HepG2 (cell line): ENCODE results near the gene WBP1. TPM values are rescaled to one million over a fixed set of nuclear protein-coding genes. Genes with fewer than 3 reads are reported as not detected.
A peak's percentile ranks its signal among the peaks of the same experiment; 100 is the strongest.

Experiments
- ATAC-seq: fragments of 200-7000 bp; cut with Tn5 transposase; 3 replicates; pipeline ENCODE4 v1.9.1; 2020; ENCODE audit warnings: mild to moderate bottlenecking, moderate library complexity
- BruUV-seq: library from RNA; stranded (reverse); fragments of 400-500 nt; replicated peaks from 2 replicates; lab custom pipeline; 2021; lab: Mats Ljungman, UMichigan
- CTCF ChIA-PET: fragments of 300-600 bp; formaldehyde crosslinking; extraction: SDS; loops from one replicate; lab custom pipeline; 2021; ENCODE audit warnings: low total read pairs, inconsistent platforms, low intra/inter-chr PET ratio; lab: Yijun Ruan, JAX
- POLR2A ChIA-PET: fragments of 350-600 bp; sonication (Branson Sonifier 250); formaldehyde crosslinking; loops from one replicate; lab custom pipeline; 2020; ENCODE audit warnings: antibody characterized with exemption, inconsistent platforms; lab: Yijun Ruan, JAX
- DNase-seq: peaks from one replicate; pipeline ENCODE4 v3.0.0-alpha.2; 2015; ENCODE audit warnings: low spot score
- FAIRE-seq: peaks from 3 replicates; lab custom pipeline; 2011; peaks lifted over from hg19 to GRCh38; lab: Jason Lieb, UNC
- H2AFZ ChIP-seq: one replicate; pipeline ENCODE4 v1.6.1; 2011; ENCODE audit warnings: low read length, inconsistent platforms
- H3K27ac ChIP-seq: fragments of 300-600 bp; 3 replicates; pipeline ENCODE4 v1.8.0; 2011; ENCODE audit warnings: mixed run types, mild to moderate bottlenecking, mixed read lengths, low read length, inconsistent platforms; ENCODE audit not compliant: insufficient read depth; ENCODE audit errors: extremely low read length
- H3K27me3 ChIP-seq, 2 experiments: fragments of 200-600 bp in 1 of 2; 2 replicates in 1 of 2; 3 replicates in 1 of 2; pipeline versions ENCODE4 v1.6.0 to v1.8.0; 2011; ENCODE audit warnings: low read length in 2 of 2, mild to moderate bottlenecking in 2 of 2, moderate library complexity in 2 of 2, inconsistent platforms in 1 of 2; ENCODE audit not compliant: insufficient read depth in 2 of 2, control insufficient read depth in 1 of 2
- H3K36me3 ChIP-seq, 2 experiments: fragments of 200-600 bp in 1 of 2; replicated peaks in 1 of 2; 2 replicates in 1 of 2; 3 replicates in 1 of 2; pipeline versions ENCODE4 v1.5.1 to v1.8.0; 2011; ENCODE audit warnings: low read length in 2 of 2, inconsistent platforms in 1 of 2; ENCODE audit not compliant: insufficient read depth in 2 of 2, control insufficient read depth in 1 of 2
- H3K4me1 ChIP-seq: 2 replicates; pipeline ENCODE4 v1.5.1; 2012; ENCODE audit warnings: low read length, inconsistent platforms; ENCODE audit not compliant: insufficient read depth
- H3K4me2 ChIP-seq: 2 replicates; pipeline ENCODE4 v1.6.0; 2011; ENCODE audit warnings: low read depth, low read length, inconsistent platforms
- H3K4me3 ChIP-seq, 3 experiments: fragments of 200-600 bp in 1 of 3; sonication (generic), shearing (Covaris generic) in 1 of 3; replicated peaks in 1 of 3; 2 replicates each; pipeline ENCODE4 v1.5.1; 2011 to 2016; ENCODE audit warnings: low read length in 3 of 3, inconsistent platforms in 2 of 3, low read depth in 2 of 3, mild to moderate bottlenecking in 2 of 3, control low read depth in 1 of 3, mixed read lengths in 1 of 3; ENCODE audit not compliant: insufficient read depth in 1 of 3
- H3K79me2 ChIP-seq: one replicate; pipeline ENCODE4 v1.6.1; 2011; ENCODE audit warnings: low read length, inconsistent platforms; ENCODE audit not compliant: insufficient read depth
- H3K9ac ChIP-seq: 2 replicates; pipeline ENCODE4 v1.6.0; 2011; ENCODE audit warnings: mild to moderate bottlenecking, low read depth, low read length, inconsistent platforms; ENCODE audit not compliant: insufficient read depth
- H3K9me3 ChIP-seq: 2 replicates; pipeline ENCODE4 v1.5.1; 2012; ENCODE audit warnings: mild to moderate bottlenecking, low read length
- H4K20me1 ChIP-seq: 2 replicates; pipeline ENCODE4 v1.6.0; 2011; ENCODE audit warnings: inconsistent platforms, mild to moderate bottlenecking, low read length, moderate library complexity; ENCODE audit not compliant: insufficient read depth
- EP300 ChIP-seq, 3 experiments: sonication (generic) in 1 of 3; formaldehyde crosslinking in 1 of 3; IDR thresholded peaks; 2 replicates each; pipeline versions ENCODE4 v1.5.1 to v1.6.1; 2011 to 2020; ENCODE audit warnings: low read depth in 2 of 3, low read length in 2 of 3, borderline replicate concordance in 1 of 3, improper control_type of control experiment in 1 of 3, mild to moderate bottlenecking in 1 of 3, missing genetic modification reagents in 1 of 3, moderate library complexity in 1 of 3
- HNRNPK ChIP-seq: fragments of 200-400 bp; formaldehyde crosslinking; IDR thresholded peaks from 2 replicates; pipeline ENCODE4 v1.6.1; 2018; ENCODE audit warnings: low read length, low read depth, moderate library complexity, mild to moderate bottlenecking; ENCODE audit not compliant: poor library complexity, severe bottlenecking
- IKZF4 ChIP-seq: sonication (generic); formaldehyde crosslinking; IDR thresholded peaks from 2 replicates; pipeline ENCODE4 v1.5.1; 2020; ENCODE audit warnings: borderline replicate concordance, mild to moderate bottlenecking, low read depth, missing genetic modification reagents; ENCODE audit errors: not compliant biosample characterization
- KLF12 ChIP-seq: sonication (generic); formaldehyde crosslinking; IDR thresholded peaks from 2 replicates; pipeline ENCODE4 v1.4.0; 2020; ENCODE audit warnings: missing genetic modification reagents, borderline replicate concordance
- MED1 ChIP-seq: sonication (generic); formaldehyde crosslinking; IDR thresholded peaks from 2 replicates; pipeline ENCODE4 v1.4.0; 2020; ENCODE audit warnings: missing genetic modification reagents
- POLR2A ChIP-seq, 2 experiments: IDR thresholded peaks; 2 replicates each; pipeline ENCODE4 v1.6.1; 2011; ENCODE audit warnings: low read depth in 2 of 2, low read length in 2 of 2, mild to moderate bottlenecking in 1 of 2, moderate library complexity in 1 of 2; ENCODE audit not compliant: insufficient read depth in 1 of 2
- POLR2AphosphoS5 ChIP-seq: IDR thresholded peaks from 2 replicates; pipeline ENCODE4 v1.6.1; 2012; ENCODE audit warnings: low read depth, low read length
- PRPF4 ChIP-seq: fragments of 200-400 bp; formaldehyde crosslinking; IDR thresholded peaks from 2 replicates; pipeline ENCODE4 v1.6.1; 2016; ENCODE audit warnings: low read length, low read depth; ENCODE audit not compliant: poor library complexity, severe bottlenecking
- RBFOX2 ChIP-seq: fragments of 200-400 bp; formaldehyde crosslinking; IDR thresholded peaks from 2 replicates; pipeline ENCODE4 v1.6.1; 2017; ENCODE audit warnings: low read depth, mild to moderate bottlenecking, low read length
- TEAD2 ChIP-seq: sonication (generic); formaldehyde crosslinking; IDR thresholded peaks from 2 replicates; pipeline ENCODE4 v1.9.0; 2021; ENCODE audit warnings: missing genetic modification reagents
- ZFP1 ChIP-seq: IDR thresholded peaks from 2 replicates; pipeline ENCODE4 v1.6.1; 2016
- ZNF326 ChIP-seq: sonication (generic); formaldehyde crosslinking; IDR thresholded peaks from 2 replicates; pipeline ENCODE4 v1.4.0; 2020; ENCODE audit warnings: missing genetic modification reagents, borderline replicate concordance
- ZNF333 ChIP-seq: sonication (generic); formaldehyde crosslinking; IDR thresholded peaks from 2 replicates; pipeline ENCODE4 v1.4.0; 2020; ENCODE audit warnings: mild to moderate bottlenecking, missing genetic modification reagents, borderline replicate concordance
- ZNF557 ChIP-seq: sonication (generic); formaldehyde crosslinking; IDR thresholded peaks from 2 replicates; pipeline ENCODE4 v1.4.0; 2020; ENCODE audit warnings: missing genetic modification reagents
- ZNF563 ChIP-seq: sonication (generic); formaldehyde crosslinking; IDR thresholded peaks from 2 replicates; pipeline ENCODE4 v1.8.0; 2022; ENCODE audit warnings: mild to moderate bottlenecking, moderate library complexity, missing genetic modification reagents
- ZNF761 ChIP-seq: sonication (generic); formaldehyde crosslinking; conservative IDR thresholded peaks from 2 replicates; pipeline ENCODE4 v1.4.0; 2020; ENCODE audit warnings: mild to moderate bottlenecking, missing genetic modification reagents
- WGBS: methylation state at CpG from one replicate; pipeline ENCODE4 v1.1.6; 2017; ENCODE audit warnings: low lambda C conversion rate; 5-methylcytosine and 5-hydroxymethylcytosine counted together
- in situ Hi-C: cut with HindIII; loops from 2 replicates; pipeline ENCODE4 v1.10.0; 2017; ENCODE audit warnings: low pct_unique_long_range_greater_than_20kb; ENCODE audit not compliant: extremely low pct_ligation_motif_present
- intact Hi-C: fragments of 100-400 bp; cut with micrococcal nuclease; formaldehyde crosslinking; loops from one replicate; pipeline ENCODE4 v1.10.0; 2022; ENCODE audit not compliant: unreplicated experiment
- polyA plus RNA-seq, 8 experiments: library from polyadenylated mRNA; depleted of rRNA in 3 of 8; stranded (reverse) in 7 of 8; unstranded in 1 of 8; fragments of >200 nt; fragmentation: Illumina TruSeq in 4 of 8; extraction: Trizol in 4 of 8; gene quantifications; 2 replicates each; pipeline versions ENCODE4 v1.2.1 to v1.2.3, GENCODE V29; 2011 to 2016; ENCODE audit warnings: low read depth in 4 of 8, missing spikeins in 1 of 8, mixed read lengths in 1 of 8; ENCODE audit not compliant: insufficient read depth in 1 of 8
- total RNA-seq, 5 experiments: library from RNA; depleted of rRNA; stranded (reverse); fragments of >200 nt; fragmentation: Illumina TruSeq; extraction: Trizol; gene quantifications; 2 replicates each; pipeline ENCODE4 v1.2.3, GENCODE V29; 2016; ENCODE audit warnings: low read depth in 1 of 5
- TF ChIP-seq, protein P1 (sequence below): sonication (generic); formaldehyde crosslinking; IDR thresholded peaks from 2 replicates; pipeline ENCODE4 v1.5.0; 2020; ENCODE audit warnings: missing genetic modification reagents
- TF ChIP-seq, protein P2 (sequence below): IDR thresholded peaks from 2 replicates; pipeline ENCODE4 v1.6.1; 2012; ENCODE audit warnings: low read depth, low read length, improper control_type of control experiment

Gene WBP1
- total and polyA plus RNA-seq, 2 of the 13 experiments (the other 11 are each of a cell fraction or from before 2014, with no cell fraction given) = 38.8 to 85.7 TPM

DNA sequence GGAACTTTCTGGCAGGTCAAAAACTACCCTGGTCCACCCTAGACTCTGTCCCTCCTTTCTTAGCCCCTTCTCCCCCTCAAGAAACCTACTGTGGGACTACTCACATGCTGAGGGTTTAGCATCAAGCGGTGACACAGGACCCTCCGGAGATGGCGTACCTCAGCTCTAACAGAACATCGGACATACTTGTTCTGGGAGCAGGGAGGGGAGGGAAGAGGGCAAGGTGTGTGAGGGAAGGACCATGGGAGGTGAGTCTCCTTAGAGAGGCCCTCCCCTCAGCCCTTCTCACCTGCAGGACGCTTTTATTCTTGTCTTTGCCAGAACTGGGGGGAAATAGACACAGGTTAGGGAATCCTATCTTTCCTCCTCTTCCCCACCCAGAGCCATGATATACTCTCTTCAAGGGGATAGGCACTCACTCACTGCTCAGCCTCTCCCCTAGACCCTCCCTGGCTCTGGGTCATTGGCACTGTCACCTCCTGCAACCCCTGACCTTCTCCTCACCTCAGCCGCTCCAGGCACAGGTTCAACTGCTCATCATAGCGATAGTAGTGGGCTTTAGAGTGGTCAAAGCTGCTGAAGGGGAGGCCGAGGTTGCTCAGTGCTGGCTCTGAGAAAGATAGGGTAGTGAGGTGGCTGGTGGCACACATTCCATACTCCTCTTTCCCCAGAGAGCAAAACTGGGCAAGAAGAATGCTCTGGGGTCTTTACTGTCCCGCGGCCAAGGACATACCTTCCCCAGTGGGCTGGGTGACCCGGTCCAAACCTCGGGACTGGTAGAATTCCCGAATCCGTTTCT lies 47.4 kb downstream of the WBP1 start (continued):
- TF ChIP-seq ZNF761 (no peak), RBFOX2 (peak; percentile 57; the same call in 1 of the 2 replicates), POLR2A (IDR thresholded peaks at IDR 0.05; ENCODE audit: insufficient read depth in 1 of 2, low read depth in 2 of 2, low read length in 2 of 2) (peak in 1 of 2 experiments; percentile 52; a peak in 2 of 4 replicates), ZFP1 (no peak), POLR2AphosphoS5 (peak; percentile 29; the same call in 1 of the 2 replicates), ZNF326 (no peak)

DNA sequence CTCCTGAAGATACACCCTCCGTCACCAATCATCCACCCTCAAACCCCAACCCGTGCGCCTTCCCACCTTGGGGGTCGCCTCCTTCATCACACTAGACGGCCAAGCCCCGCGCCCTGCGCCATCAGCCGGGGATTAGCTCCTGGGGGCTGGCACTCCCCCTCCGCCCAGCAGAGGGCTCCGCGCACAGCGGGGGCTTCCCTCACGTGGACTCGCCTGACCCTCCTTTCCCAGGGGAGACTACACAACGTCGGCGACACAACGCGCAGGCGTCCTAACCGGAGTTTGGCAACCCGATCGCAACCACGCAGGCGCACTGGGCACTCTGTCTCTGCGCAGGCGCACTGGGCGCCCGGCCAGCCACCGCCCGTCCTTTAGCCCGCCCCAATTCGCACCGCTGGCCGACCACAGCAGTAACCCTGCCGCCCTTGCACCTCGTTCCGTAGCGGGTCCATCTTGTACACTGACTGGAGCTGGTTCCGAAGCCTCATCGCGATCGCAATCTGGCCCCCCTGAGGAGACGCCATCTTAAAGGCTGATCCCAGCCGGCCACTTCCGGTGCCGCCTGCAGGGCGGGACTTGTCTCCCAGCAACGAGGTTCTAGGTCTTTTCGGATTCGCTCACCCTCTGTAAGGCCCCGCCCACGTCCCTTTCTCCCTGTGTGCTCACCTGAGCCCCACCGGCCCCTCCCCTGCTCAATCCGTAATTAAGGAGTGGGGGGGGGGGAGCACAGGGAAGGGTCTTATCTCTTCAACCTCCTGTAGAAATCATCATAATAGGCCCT lies 49.1 kb downstream of the WBP1 start, which contains the start of gene PCGF1:
Gene PCGF1 (minus strand): TSS at position 551 of the 781 bp plus-strand sequence. CDS start 27 bp downstream, at position 524.
- H3K9ac ChIP-seq = peak within 1 kb of the TSS; percentile 94
- in situ Hi-C loops = no loop called here
- H3K9me3 ChIP-seq = no peaks in the 10 kb centered on the region
- H3K79me2 ChIP-seq = peaks cover 41% of the 10 kb centered on the region
- H3K4me2 ChIP-seq = peak within 1 kb of the TSS; percentile 98
- 1% methylated on average over 34 of the region's 56 CpGs for WGBS
- peak; percentile 98 for DNase-seq
- ChIA-PET CTCF (interaction anchor here (1.1 to 1.9 kb wide), 4 partner anchors 22 to 81 kb away, joined by 3 to 10 read pairs (median 7); partner anchors contain the start of genes AUP1, CCDC142, HTRA2 and TTC31), POLR2A (interaction anchor here (0.8 to 16.5 kb wide), 18 partner anchors 9 to 94 kb away, joined by 3 to 795 read pairs (median 6); partner anchors contain the start of genes AUP1, CCDC142, DQX1 and HTRA2)
- intact Hi-C loops = loop anchor here (1.0 to 2.0 kb wide), 3 partner anchors 22 to 79 kb away; partner anchors contain the start of genes AUP1, HTRA2 and TTC31
- H3K36me3 ChIP-seq = no peaks in the 10 kb centered on the region; a peak in 3 of 5 replicates
- peaks cover 72% of the 10 kb centered on the region for H3K4me1 ChIP-seq
- peak within 1 kb of the TSS; percentile 34 for H2AFZ ChIP-seq
- H3K27me3 ChIP-seq = no peaks in the 10 kb centered on the region; a peak in 1 of 5 replicates
- peak within 1 kb of the TSS; percentile 79 to 97 (median 95) for H3K4me3 ChIP-seq
- FAIRE-seq = peak; percentile 86
- H4K20me1 ChIP-seq = no peaks in the 10 kb centered on the region
- BruUV-seq = no TSS peak
- H3K27ac ChIP-seq = peak within 1 kb of the TSS; percentile 95
- peak; percentile 78 for ATAC-seq
- TF ChIP-seq KLF12 (peak; percentile 83; the same call in 1 of the 2 replicates), EP300 (IDR thresholded peaks at IDR 0.05; ENCODE audit: low read depth in 2 of 2, low read length in 2 of 2) (peak in 1 of 2 experiments; percentile 47; a peak in 1 of 4 replicates), EP300 (CRISPR knock-in tag; IDR thresholded peaks at IDR 0.05; ENCODE audit: borderline replicate concordance) (no peak), HNRNPK (peak; percentile 69), PRPF4 (no peak), ZNF333 (CRISPR knock-in tag) (peak; percentile 28; the same call in 1 of the 2 replicates), TEAD2 (no peak), IKZF4 (CRISPR knock-in tag) (peak; percentile 41), ZNF557 (peak; percentile 53; the same call in 1 of the 2 replicates), ZNF563 (CRISPR knock-in tag) (peak; percentile 77; the same call in 1 of the 2 replicates), MED1 (peak; percentile 82)
- TF ChIP-seq, protein P1, sequence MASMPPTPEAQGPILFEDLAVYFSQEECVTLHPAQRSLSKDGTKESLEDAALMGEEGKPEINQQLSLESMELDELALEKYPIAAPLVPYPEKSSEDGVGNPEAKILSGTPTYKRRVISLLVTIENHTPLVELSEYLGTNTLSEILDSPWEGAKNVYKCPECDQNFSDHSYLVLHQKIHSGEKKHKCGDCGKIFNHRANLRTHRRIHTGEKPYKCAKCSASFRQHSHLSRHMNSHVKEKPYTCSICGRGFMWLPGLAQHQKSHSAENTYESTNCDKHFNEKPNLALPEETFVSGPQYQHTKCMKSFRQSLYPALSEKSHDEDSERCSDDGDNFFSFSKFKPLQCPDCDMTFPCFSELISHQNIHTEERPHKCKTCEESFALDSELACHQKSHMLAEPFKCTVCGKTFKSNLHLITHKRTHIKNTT (CRISPR knock-in tag) = no peak
- TF ChIP-seq, protein P2, sequence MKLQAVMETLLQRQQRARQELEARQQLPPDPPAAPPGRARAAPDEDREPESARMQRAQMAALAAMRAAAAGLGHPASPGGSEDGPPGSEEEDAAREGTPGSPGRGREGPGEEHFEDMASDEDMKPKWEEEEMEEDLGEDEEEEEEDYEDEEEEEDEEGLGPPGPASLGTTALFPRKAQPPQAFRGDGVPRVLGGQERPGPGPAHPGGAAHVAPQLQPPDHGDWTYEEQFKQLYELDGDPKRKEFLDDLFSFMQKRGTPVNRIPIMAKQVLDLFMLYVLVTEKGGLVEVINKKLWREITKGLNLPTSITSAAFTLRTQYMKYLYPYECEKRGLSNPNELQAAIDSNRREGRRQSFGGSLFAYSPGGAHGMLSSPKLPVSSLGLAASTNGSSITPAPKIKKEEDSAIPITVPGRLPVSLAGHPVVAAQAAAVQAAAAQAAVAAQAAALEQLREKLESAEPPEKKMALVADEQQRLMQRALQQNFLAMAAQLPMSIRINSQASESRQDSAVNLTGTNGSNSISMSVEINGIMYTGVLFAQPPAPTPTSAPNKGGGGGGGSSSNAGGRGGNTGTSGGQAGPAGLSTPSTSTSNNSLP = no peak
